Fibroblast of lung (primary cell): ENCODE data around the gene TBX21.

Experiments
- CTCF ChIP-seq, 2 donors: IDR thresholded peaks in 1 of 2; conservative IDR thresholded peaks in 1 of 2; 1 replicate in 1 of 2; 2 replicates in 1 of 2; pipeline ENCODE4 v1.5.1; 2011 to 2012; ENCODE audit warnings: low read length in 2 of 2, control low read depth in 1 of 2, inconsistent platforms in 1 of 2, low read depth in 1 of 2, mild to moderate bottlenecking in 1 of 2
- EZH2 ChIP-seq: IDR thresholded peaks from 2 replicates; pipeline ENCODE4 v1.5.1; 2012; ENCODE audit warnings: low read length, control low read depth, mild to moderate bottlenecking; ENCODE audit errors: missing control alignments

- TF ChIP-seq EZH2 (no peak), CTCF (conservative IDR thresholded peaks at IDR 0.05 in 1 of 2, IDR thresholded peaks at IDR 0.05 in 1 of 2; ENCODE audit: low read depth in 1 of 2, low read length in 2 of 2) (no peak)
Observed at GRCh38 chr17:47690121-47690520, 42.9 kb upstream of the TBX21 start.
